ENCODE results near the gene KIF17.

GRCh38 chr1:20731057-20731991, 13.5 kb upstream of the KIF17 start:
- TF ChIP-seq, protein P1, sequence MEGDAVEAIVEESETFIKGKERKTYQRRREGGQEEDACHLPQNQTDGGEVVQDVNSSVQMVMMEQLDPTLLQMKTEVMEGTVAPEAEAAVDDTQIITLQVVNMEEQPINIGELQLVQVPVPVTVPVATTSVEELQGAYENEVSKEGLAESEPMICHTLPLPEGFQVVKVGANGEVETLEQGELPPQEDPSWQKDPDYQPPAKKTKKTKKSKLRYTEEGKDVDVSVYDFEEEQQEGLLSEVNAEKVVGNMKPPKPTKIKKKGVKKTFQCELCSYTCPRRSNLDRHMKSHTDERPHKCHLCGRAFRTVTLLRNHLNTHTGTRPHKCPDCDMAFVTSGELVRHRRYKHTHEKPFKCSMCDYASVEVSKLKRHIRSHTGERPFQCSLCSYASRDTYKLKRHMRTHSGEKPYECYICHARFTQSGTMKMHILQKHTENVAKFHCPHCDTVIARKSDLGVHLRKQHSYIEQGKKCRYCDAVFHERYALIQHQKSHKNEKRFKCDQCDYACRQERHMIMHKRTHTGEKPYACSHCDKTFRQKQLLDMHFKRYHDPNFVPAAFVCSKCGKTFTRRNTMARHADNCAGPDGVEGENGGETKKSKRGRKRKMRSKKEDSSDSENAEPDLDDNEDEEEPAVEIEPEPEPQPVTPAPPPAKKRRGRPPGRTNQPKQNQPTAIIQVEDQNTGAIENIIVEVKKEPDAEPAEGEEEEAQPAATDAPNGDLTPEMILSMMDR (IDR thresholded peaks at IDR 0.05; ENCODE audit: poor library complexity, severe bottlenecking), result no peak
- TF ChIP-seq SMC3 (conservative IDR thresholded peaks at IDR 0.05; ENCODE audit: poor library complexity), result no peak
- TF ChIP-seq EZH2 (IDR thresholded peaks at IDR 0.05; ENCODE audit: borderline replicate concordance, insufficient read depth, low read length, poor library complexity, severe bottlenecking), result no peak
- TF ChIP-seq EP300 (conservative IDR thresholded peaks at IDR 0.05; ENCODE audit: poor library complexity, severe bottlenecking), result no peak
- no peak for TF ChIP-seq POLR2AphosphoS5 (IDR thresholded peaks at IDR 0.05)

Data from neural cell (in vitro differentiated cells).